ENCODE measurements around the gene PARN.
"Not testable (repeated sequence)": the region's sequence is repeated elsewhere in the genome, so short reads cannot be mapped to it uniquely, and the experiment has no call there.

PARN gene

DNA sequence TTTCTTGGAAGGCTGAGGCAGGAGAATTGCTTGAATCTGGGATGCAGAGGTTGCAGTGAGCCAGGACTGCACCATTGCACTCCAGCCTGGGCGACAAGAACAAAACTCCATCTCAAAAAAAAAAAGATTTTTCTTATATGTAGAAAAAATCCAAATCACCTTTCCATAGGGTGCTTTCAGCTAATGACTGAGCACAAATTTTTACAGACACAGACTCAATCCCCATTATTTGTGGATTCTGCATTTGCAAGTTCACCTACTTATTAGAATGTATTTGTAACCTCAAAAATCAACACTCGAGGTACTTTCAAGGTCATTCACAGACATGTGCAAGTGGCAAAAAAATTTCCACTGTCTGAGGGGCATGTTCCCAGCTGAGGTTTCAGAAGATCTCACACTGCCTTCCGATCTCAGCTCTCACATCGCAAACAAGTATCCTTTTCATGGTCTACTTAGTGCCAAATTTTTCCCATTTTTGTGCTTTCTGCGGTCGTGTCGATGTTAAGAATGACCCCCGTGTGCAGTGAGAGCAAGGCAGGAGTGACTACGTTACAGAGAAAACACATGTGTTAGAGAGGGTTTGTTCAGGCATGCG, 234.3 kb downstream of the PARN start:
- not testable (repeated sequence) for DNase-seq

DNA sequence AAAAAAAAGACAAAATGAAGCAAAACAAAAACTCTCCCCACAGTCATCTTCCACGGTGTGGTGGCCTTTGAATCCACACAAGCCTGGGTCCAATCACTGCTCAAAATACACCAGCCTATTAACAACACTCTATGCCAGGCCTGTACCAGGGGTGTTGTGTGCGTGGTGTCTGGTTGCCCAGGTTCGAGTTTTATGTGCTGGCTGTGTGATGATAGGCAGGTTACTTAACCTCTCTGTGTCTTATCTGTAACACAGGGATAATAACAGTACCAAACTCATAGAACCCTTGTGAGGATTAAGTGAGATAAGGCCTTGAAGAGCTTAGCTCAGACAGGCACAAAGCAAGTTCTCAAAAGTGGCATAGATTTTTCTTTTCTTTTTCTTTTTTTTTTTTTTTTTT, 235.2 kb downstream of the PARN start:
- no peak for DNase-seq

DNA sequence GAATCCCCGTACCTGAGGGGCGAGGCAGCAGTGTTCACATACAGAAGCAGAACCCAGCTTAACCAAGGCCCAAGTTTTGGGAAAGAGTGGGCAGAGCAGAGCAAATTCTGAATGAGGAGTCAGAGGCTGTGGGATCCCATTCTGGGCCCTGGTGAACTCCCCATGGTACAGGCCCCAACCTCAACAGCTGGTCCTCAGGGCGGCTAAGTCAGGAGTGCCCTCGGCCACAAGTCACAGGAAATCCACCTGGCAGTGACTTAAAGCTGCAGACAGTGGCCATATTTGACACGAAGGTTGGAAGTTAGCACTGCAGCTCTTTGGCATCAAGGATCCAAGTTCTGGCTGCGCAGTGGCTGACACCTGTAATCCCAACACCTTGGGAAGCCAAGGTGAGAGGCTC, 237.1 kb downstream of the PARN start:
- no peak for DNase-seq

DNA sequence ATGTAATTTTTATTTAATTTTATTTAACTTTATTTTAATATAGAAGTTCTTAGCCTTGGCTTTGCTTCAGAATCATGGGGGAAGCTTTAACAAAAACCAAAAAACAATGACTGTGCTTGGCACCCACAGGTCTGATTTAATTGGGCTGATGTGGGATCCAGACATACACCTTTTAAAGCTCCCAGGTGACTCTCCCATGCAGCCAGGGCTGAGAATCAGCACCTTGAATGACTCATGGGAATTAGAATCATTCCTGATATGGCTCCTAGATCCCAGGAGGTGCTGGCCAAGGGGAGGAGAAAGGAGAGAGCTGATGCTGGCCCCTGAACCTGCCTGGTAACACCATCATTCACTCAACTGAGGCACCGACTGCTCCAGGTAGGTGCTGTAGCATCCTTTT, 240.7 kb downstream of the PARN start:
- no peak for DNase-seq

DNA sequence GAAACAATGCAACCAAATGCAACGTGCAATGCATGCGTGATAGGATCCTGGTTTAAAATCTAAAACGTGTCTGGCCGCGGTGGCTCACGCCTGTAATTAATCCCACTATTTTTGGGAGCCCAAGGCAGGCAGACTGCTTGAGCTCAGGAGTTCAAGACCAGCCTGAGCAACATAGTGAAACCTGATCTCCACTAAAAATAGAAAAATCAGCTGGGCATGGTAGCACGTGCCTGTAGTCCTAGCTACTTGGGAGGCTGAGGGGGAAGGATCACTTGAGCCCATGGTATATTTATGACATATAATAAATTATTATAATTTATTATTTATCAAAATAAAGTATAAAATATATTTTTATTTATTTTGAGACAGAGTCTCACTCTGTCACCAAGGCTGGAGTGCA, 241.8 kb downstream of the PARN start:
- DNase-seq: no peak

DNA sequence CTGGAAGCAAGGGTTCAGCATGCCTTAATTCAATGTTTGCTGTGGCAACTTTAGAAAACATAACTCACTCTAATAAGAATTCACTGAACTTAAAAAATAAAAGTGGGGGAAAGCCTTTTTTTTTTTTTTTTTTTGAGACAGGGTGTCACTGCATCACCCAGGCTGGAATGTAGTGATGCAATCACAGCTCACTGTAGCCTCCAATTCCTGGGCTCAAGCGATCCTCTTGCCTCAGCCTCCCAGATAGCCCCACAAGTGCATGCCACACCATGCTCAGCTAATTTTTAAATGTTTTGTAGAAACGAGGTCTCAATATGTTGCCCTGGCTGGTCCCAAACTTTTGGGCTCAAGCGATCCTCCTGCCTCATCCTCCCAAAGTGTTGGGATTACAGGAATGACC, 243.9 kb downstream of the PARN start:
- DNase-seq: no peak

Measured in effector CD4-positive, alpha-beta T cell (primary cell).